NOMO-1 treated with DMSO at 0.1 percent for 48 hours (cell line): ENCODE results near the gene THAP7.

Experiments
- DNase-seq: peaks from one replicate; lab custom pipeline; 2025; ENCODE audit not compliant: unreplicated experiment; lab: John Stamatoyannopoulos, UW

The THAP7 gene

GRCh38 chr22:20994128-20994901 lies 7.6 kb downstream of the THAP7 start:
- DNase-seq, result no peak

DNA sequence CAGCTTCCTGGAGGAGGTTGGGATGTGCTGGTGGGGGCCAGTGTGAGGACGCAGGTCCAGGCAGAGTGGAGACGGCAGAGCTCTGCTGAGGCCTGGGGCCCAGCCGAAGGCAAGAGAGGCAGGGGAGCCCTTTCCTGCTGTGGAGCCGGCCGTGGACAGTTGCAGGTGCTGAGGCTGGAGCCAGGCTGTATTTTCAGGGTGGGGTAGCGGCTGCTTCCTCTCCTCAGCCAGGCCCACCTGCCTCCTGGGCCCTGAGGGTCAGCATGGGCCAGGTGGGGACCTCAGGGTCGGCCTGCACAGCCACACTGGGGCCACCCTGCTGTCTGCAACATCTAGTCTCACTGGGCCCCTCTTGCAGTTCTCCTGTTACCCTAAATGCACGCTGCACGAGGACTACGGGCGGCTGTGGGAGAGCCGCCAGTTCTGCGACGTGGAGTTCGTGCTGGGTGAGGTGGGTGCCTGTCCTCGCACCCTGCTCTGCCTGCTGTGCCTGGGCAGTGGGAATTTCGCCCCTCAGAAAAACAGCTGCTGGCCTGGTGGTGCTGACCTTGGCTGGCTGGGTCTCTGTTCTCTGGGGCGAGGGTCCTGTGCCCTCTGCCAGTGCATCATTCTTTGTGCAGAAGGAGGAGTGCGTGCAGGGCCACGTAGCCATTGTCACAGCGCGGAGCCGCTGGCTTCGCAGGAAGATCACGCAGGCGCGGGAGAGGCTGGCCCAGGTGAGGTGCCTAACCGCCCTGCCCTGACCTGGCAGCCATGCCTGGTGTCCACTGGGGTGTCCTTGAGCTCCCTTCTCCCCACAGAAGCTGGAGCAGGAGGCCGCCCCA lies 8.4 kb downstream of the THAP7 start:
- no peak for DNase-seq

DNA sequence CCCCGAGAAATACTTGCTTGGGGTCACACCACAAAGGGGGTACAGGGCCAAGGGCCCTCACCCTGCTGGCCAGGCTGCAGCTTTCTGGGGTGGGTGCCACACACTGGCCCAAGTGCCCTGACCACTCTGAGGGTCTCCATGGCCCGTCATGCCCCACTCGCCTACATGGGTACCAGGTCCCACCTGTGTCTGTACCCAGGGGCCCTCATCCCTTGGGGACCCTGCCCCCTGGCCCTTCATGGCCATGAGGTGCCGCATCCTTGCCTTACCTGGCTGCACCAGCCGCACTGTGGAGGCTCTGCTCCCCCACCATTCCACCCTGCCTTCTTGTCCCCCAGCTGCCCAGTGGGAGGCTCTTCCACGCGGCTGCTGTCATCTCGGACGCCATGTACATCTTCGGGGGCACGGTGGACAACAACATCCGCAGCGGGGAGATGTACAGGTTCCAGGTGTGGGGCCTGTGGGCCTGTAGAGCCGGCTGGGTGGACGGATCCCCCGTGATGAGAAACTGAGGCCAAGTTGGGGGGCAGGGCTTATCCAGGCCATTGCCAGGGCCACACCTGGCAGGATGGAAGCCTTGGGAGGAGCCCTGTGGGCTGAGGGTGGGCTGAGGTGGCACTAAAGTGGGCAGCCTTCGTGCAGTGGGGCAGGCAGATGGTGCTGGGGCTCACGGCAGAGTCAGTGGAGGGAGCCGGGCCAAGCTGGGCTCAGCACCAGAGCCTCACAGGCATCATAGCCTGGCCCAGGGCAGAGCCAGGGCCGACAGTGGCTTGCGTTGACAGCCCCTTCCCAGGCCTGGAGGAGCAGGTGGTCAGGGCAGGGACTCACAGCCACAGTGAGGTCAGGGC lies 9.2 kb downstream of the THAP7 start:
- DNase-seq, result no peak

- no peak for DNase-seq
These were observed 9.9 kb downstream of the THAP7 start for GRCh38 chr22:20992056-20992442.

GRCh38 chr22:20991252-20992055 lies 10.5 kb downstream of the THAP7 start:
- no peak for DNase-seq

DNA sequence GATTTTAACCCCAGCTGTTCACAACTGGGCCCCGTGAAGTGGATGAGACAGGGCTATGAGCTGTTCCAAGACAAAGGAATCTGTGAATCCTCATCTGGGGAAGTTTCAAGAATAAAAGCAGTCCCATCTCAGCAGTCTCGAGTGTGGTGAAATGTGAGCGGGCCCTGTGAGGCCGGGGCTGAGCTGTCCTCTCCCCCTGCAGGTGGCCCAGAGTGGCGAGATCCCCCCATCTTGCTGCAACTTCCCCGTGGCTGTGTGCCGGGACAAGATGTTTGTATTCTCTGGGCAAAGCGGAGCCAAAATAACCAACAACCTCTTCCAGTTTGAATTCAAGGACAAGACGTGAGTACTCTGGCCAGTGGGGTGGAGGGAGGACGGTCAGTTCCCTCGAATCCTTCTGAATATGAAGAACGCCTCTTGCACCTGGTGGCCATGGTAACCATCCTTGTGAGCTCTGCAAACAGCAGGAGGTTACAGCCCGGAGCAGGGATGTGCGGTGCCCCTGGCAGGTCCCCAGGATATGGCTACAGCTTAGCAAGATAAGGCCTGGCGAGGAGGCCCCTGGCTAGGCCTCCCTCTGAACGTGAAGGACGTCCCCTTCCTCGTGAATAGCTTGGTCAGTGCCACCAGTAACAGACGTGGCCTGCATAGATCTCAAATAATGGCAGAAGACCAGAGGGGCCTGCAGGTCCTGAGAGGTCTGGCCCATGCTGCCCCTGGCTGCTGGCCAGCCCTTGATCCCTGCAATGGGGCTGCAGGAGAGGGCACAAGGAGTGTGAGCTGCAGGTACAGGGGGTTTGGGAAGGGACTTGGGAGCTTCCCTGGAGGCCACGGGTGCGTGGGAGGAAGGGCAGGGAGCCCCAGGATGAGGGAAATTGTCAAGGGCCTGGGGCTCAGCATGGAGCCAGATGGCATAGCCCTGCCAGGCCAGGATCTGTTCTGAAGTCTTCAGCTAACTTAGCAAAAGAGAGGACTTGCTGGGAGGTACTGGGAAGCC lies 11.4 kb downstream of the THAP7 start:
- no peak for DNase-seq

GRCh38 chr22:20989323-20990138 lies 12.4 kb downstream of the THAP7 start:
- no peak for DNase-seq

GRCh38 chr22:20988573-20989322 lies 13.2 kb downstream of the THAP7 start:
- DNase-seq, result no peak

GRCh38 chr22:20987375-20987774 lies 14.5 kb downstream of the THAP7 start:
- DNase-seq, result no peak

DNA sequence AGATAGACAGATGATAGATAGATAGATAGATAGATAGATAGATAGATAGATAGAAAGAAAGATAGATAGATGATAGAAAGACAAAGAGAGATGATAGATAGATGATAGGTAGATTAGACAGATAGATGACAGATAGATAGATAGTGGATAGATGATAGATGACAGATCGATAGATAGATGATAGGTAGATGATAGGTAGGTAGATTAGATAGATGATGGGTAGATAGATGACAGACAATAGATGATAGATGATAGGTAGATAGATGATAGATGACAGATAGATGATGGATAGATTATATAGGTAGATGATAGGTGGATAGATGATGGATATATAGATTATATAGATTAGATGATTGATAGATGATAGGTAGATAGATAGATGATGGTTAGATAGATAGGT lies 15.6 kb downstream of the THAP7 start:
- DNase-seq, result no peak

- DNase-seq, result no peak
These were observed 16.2 kb downstream of the THAP7 start for GRCh38 chr22:20985720-20986119.

GRCh38 chr22:20983081-20983771 lies 18.7 kb downstream of the THAP7 start:
- no peak for DNase-seq

- DNase-seq, result no peak
These were observed 19.4 kb downstream of the THAP7 start for GRCh38 chr22:20982563-20982882.

DNA sequence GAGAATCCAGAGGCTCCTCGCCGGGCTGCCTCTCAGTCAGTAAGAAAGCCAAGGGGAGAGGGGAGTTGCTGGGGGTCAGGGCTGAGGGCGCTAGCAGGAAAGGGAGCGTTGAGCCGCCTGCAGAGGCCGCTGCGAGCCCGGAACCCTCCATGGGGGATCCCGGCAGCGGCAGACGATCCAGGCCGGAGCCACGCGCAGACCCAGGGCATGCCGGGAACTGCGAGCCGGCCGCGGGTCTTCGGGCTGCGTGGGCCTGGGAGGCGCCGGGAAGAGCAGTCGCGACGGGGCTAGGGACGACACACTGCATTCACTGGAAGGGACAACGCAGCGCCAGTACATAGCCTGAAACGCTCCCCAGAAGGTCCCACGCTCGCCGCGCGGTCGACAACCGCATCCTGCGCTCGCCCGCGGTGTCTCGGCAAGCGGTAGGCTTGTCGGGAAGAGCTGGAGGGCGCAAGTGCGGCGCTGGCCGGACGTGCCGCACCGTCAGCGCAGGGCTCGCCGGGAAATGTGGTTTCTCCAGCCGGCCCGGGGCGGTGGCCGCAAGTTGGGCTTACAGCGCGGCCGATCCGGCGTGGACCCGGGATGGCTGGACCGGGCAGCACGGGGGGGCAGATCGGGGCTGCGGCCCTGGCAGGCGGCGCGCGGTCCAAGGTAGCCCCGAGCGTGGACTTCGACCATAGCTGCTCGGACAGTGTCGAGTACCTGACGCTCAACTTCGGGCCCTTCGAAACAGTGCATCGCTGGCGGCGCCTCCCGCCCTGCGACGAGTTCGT lies 19.9 kb downstream of the THAP7 start, which contains the start of gene LZTR1:
LZTR1 (plus strand) TSS at position 511 of the 776 bp plus-strand sequence; CDS start at position 586, 75 bp downstream.
- peak; percentile 81 for DNase-seq

DNA sequence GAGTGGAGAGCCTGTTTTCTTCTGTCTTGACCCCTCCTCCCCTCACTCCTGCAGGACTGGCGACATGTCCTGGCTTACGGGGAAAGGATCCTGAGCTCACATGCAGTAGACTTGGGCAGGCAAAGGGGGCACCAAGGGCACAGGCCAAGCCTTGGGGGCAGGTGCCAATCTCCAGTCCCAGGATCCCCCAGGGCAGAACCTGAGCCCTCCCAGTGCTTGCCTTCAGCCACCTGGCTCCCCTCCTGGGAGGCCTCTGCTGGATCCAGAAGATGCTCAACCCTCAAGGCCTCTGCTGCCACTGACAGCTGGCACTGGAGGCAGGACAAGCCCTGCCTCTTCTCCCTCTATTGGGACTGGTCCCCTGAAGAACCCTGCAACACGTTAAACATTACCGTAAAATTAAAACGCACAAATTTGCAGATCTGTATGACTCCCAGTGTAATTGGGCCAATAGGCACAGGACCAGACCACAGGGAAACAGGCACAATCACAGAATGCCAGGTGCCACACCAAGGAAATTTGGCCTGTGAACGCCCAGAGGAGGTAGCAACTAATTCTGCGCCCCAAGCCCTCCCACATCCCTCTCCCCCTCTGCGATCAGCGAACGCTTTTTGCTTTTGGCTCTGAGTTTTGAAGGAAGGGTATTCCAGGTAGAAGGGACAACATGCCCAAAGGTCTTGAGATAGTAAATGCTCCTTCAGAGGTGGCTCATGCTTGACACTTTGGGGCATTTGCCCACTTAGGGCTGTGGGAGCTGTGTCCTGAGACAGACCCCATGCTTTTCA lies 20.8 kb downstream of the THAP7 start:
- no peak for DNase-seq

DNA sequence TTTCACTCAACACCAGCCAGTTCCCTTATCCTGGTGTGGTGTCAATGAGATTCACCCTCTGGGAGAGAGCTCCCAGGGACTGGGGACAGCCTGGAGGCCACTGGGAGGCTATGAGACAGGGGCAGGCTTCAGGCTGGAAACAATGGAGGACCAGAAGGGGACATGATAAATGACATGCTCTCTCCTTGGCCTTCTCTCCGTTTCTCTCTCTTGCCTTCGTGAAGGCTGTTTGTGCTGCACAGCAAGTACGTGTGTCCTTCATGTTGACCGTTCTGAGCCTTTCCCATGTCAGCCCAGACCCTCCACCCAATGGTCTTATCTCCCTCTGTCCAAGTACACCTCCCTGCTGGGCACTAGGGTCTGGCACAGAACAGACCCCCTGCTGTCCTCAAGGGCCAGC lies 21.4 kb downstream of the THAP7 start:
- DNase-seq, result no peak
